Stromal cell of bone marrow (primary cell): ENCODE measurements around the gene ADSL.
"Not testable (repeated sequence)": the region's sequence is repeated elsewhere in the genome, so short reads cannot be mapped to it uniquely, and the experiment has no call there.

Experiments
- DNase-seq: peaks from one replicate; pipeline ENCODE4 v3.0.0-alpha.2; 2012; ENCODE audit warnings: low read depth

The ADSL gene

GRCh38 chr22:40346185-40347118, at the start of gene ADSL:
Gene ADSL (plus strand): TSS chr22:40346500. CDS start chr22:40346559, 59 bp downstream.
- DNase-seq, result peak; percentile 76

- no peak for DNase-seq
Observed at GRCh38 chr22:40300316-40300715, 46.0 kb upstream of the ADSL start.

GRCh38 chr22:40300884-40301672, 45.2 kb upstream of the ADSL start:
- DNase-seq, result no peak

- DNase-seq, result no peak
Observed at GRCh38 chr22:40302149-40302548, 44.2 kb upstream of the ADSL start.

- DNase-seq, result no peak
Observed at GRCh38 chr22:40305625-40306024, 40.7 kb upstream of the ADSL start.

GRCh38 chr22:40308999-40309573, 37.2 kb upstream of the ADSL start:
- no peak for DNase-seq

- DNase-seq, result no peak
Observed at GRCh38 chr22:40309631-40310030, 36.7 kb upstream of the ADSL start.

- DNase-seq, result peak; percentile 74
Observed at GRCh38 chr22:40310081-40310767, 36.1 kb upstream of the ADSL start.

- DNase-seq, result no peak
Observed at GRCh38 chr22:40310768-40311120, 35.6 kb upstream of the ADSL start.

GRCh38 chr22:40311646-40312045, 34.7 kb upstream of the ADSL start:
- not testable (repeated sequence) for DNase-seq

- DNase-seq, result no peak
Observed at GRCh38 chr22:40312050-40312449, 34.2 kb upstream of the ADSL start.

GRCh38 chr22:40313007-40313406, 33.3 kb upstream of the ADSL start:
- DNase-seq, result no peak

- DNase-seq, result no peak
Observed at GRCh38 chr22:40314041-40314440, 32.3 kb upstream of the ADSL start.

- no peak for DNase-seq
Observed at GRCh38 chr22:40320687-40321086, 25.6 kb upstream of the ADSL start.

- no peak for DNase-seq
Observed at GRCh38 chr22:40322021-40322420, 24.3 kb upstream of the ADSL start.

- no peak for DNase-seq
Observed at GRCh38 chr22:40322818-40323447, 23.4 kb upstream of the ADSL start.

- DNase-seq, result no peak
Observed at GRCh38 chr22:40323681-40324171, 22.6 kb upstream of the ADSL start.

GRCh38 chr22:40324468-40325305, 21.6 kb upstream of the ADSL start:
- no peak for DNase-seq

- DNase-seq, result no peak
Observed at GRCh38 chr22:40325315-40325714, 21.0 kb upstream of the ADSL start.

GRCh38 chr22:40326905-40327735, 19.2 kb upstream of the ADSL start:
- DNase-seq, result peak; percentile 6
